ENCODE results near the gene VTI1B.

DNA sequence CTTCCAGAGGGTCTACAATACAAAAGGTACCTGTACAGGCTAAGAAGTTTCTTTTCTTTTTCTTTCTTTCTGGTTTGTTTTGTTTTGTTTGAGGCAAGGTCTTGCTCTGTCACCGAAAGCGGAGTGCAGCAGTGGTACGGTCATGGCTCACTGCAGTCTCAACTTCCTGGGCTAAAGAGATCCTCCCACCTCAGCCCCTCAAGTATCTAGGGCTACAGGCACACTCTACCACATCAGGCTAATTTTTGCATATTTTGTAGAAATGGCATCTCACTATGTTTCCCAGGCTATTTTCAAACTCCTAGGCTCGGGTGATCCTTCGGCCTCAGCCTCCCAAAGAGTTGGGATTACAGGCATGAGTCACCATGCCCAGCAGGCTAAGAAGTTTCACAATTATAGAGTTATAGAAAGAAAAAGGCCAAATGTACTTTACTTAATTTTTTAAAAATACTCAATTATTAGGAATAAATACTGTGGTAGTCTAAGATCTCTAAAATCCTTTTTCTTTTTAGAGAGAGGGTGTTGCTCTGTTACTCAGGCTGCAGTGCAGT lies 71.4 kb downstream of the VTI1B start:
- TF ChIP-seq, protein P1, sequence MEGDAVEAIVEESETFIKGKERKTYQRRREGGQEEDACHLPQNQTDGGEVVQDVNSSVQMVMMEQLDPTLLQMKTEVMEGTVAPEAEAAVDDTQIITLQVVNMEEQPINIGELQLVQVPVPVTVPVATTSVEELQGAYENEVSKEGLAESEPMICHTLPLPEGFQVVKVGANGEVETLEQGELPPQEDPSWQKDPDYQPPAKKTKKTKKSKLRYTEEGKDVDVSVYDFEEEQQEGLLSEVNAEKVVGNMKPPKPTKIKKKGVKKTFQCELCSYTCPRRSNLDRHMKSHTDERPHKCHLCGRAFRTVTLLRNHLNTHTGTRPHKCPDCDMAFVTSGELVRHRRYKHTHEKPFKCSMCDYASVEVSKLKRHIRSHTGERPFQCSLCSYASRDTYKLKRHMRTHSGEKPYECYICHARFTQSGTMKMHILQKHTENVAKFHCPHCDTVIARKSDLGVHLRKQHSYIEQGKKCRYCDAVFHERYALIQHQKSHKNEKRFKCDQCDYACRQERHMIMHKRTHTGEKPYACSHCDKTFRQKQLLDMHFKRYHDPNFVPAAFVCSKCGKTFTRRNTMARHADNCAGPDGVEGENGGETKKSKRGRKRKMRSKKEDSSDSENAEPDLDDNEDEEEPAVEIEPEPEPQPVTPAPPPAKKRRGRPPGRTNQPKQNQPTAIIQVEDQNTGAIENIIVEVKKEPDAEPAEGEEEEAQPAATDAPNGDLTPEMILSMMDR (optimal IDR thresholded peaks at IDR 0.05 in 1 of 3, IDR thresholded peaks at IDR 0.05 in 1 of 3, conservative IDR thresholded peaks at IDR 0.05 in 1 of 3; ENCODE audit: extremely low read depth in 1 of 3, insufficient read depth in 2 of 3, low read length in 3 of 3) = no peak
- no peak for TF ChIP-seq EZH2 (IDR thresholded peaks at IDR 0.05; ENCODE audit: low read length)

Data from keratinocyte (primary cell).